GM12878 (cell line): ENCODE results near the gene ARAP2. TPM values are rescaled to one million over a fixed set of nuclear protein-coding genes. Genes with fewer than 3 reads are reported as not detected.

Experiments
- ATF7 ChIP-seq: fragments of 450-650 bp; IDR thresholded peaks from 2 replicates; pipeline ENCODE4 v1.6.1; 2016; ENCODE audit warnings: low read depth, mild to moderate bottlenecking
- BHLHE40 ChIP-seq, 2 experiments: fragments of 450-650 bp in 1 of 2; IDR thresholded peaks; 2 replicates each; pipeline ENCODE4 v1.6.1; 2011 to 2017; ENCODE audit warnings: low read depth in 2 of 2, borderline replicate concordance in 1 of 2, improper control_type of control experiment in 1 of 2, low read length in 1 of 2, mild to moderate bottlenecking in 1 of 2
- CEBPB ChIP-seq, 2 experiments: fragments of 150-350 bp in 1 of 2; IDR thresholded peaks; 2 replicates each; pipeline ENCODE4 v1.6.1; 2012 to 2014; ENCODE audit warnings: low read depth in 2 of 2, low read length in 2 of 2, borderline replicate concordance in 1 of 2, inconsistent platforms in 1 of 2
- ESRRA ChIP-seq: IDR thresholded peaks from 2 replicates; pipeline ENCODE4 v1.6.1; 2012; ENCODE audit warnings: mild to moderate bottlenecking, low read length, improper control_type of control experiment
- GATAD2B ChIP-seq: fragments of 450-650 bp; conservative IDR thresholded peaks from 2 replicates; pipeline ENCODE4 v1.6.1; 2017; ENCODE audit warnings: low read depth, mild to moderate bottlenecking, moderate library complexity
- HDGF ChIP-seq: fragments of 450-650 bp; IDR thresholded peaks from 2 replicates; pipeline ENCODE4 v1.6.1; 2016; ENCODE audit warnings: antibody characterized with exemption
- JUNB ChIP-seq: IDR thresholded peaks from 2 replicates; pipeline ENCODE4 v1.6.1; 2016; ENCODE audit warnings: antibody characterized with exemption, mild to moderate bottlenecking
- JUND ChIP-seq: IDR thresholded peaks from 2 replicates; pipeline ENCODE4 v1.6.1; 2012; ENCODE audit warnings: low read depth, mild to moderate bottlenecking, low read length, improper control_type of control experiment, moderate library complexity
- NBN ChIP-seq: fragments of 450-650 bp; IDR thresholded peaks from 2 replicates; pipeline ENCODE4 v1.6.1; 2016
- PAX5 ChIP-seq: IDR thresholded peaks from 2 replicates; pipeline ENCODE4 v1.6.1; 2011; ENCODE audit warnings: low read depth, low read length, borderline replicate concordance
- PAX8 ChIP-seq: fragments of 450-650 bp; IDR thresholded peaks from 2 replicates; pipeline ENCODE4 v1.6.1; 2017; ENCODE audit warnings: mild to moderate bottlenecking, moderate library complexity
- POLR2AphosphoS2 ChIP-seq: IDR thresholded peaks from 2 replicates; pipeline ENCODE4 v1.6.1; 2011; ENCODE audit warnings: low read depth, mild to moderate bottlenecking, low read length, improper control_type of control experiment, moderate library complexity
- RBBP5 ChIP-seq: fragments of 200-600 bp; sonication (generic); conservative IDR thresholded peaks from 2 replicates; pipeline ENCODE4 v1.6.1; 2016
- SIX5 ChIP-seq: IDR thresholded peaks from 2 replicates; pipeline ENCODE4 v1.6.1; 2011; ENCODE audit warnings: mild to moderate bottlenecking, low read depth, low read length, moderate library complexity; ENCODE audit not compliant: severe bottlenecking
- SMAD1 ChIP-seq: fragments of 450-650 bp; IDR thresholded peaks from 2 replicates; pipeline ENCODE4 v1.6.1; 2018; ENCODE audit warnings: mild to moderate bottlenecking, low read depth; ENCODE audit not compliant: partially characterized antibody
- SMC3 ChIP-seq: IDR thresholded peaks from 2 replicates; pipeline ENCODE4 v1.6.1; 2011; ENCODE audit warnings: low read length, improper control_type of control experiment, borderline replicate concordance
- STAT1 ChIP-seq: fragments of 450-650 bp; conservative IDR thresholded peaks from 2 replicates; pipeline ENCODE4 v1.6.1; 2014; ENCODE audit warnings: antibody characterized with exemption, mild to moderate bottlenecking
- TBL1XR1 ChIP-seq: IDR thresholded peaks from 2 replicates; pipeline ENCODE4 v1.6.1; 2012; ENCODE audit warnings: low read depth, low read length, improper control_type of control experiment
- ZZZ3 ChIP-seq: IDR thresholded peaks from 2 replicates; pipeline ENCODE4 v1.6.1; 2011; ENCODE audit warnings: low read depth; ENCODE audit not compliant: control insufficient read depth, insufficient read length
- polyA plus RNA-seq, 11 experiments: library from polyadenylated mRNA; depleted of rRNA in 4 of 11; unstranded in 6 of 11; stranded (reverse) in 5 of 11; fragments of >200 nt; fragmentation: Nextera tagmentation in 4 of 11; fragmentation: Illumina TruSeq in 1 of 11; extraction: Ambion mirVana in 4 of 11; extraction: Trizol in 1 of 11; gene quantifications; 1 replicate in 1 of 11; 2 replicates in 10 of 11; pipeline versions ENCODE4 v1.2.1 to v1.2.3, GENCODE V29; 2011 to 2016; ENCODE audit warnings: inconsistent platforms in 2 of 11, missing spikeins in 2 of 11, low read depth in 1 of 11
- total RNA-seq, 4 experiments: library from RNA; depleted of rRNA in 3 of 4; stranded (reverse); fragments of >200 nt in 3 of 4; fragmentation: Illumina TruSeq in 1 of 4; extraction: Trizol in 1 of 4; gene quantifications; 2 replicates each; pipeline versions ENCODE4 v1.2.1 to v1.2.3, GENCODE V29; 2013 to 2021
- TF ChIP-seq, protein P1 (sequence below): fragments of 450-650 bp; conservative IDR thresholded peaks from 2 replicates; pipeline ENCODE4 v1.6.1; 2017; ENCODE audit warnings: mild to moderate bottlenecking, moderate library complexity
- TF ChIP-seq, protein P2 (sequence below): IDR thresholded peaks from 2 replicates; pipeline ENCODE4 v1.6.1; 2012; ENCODE audit warnings: low read depth, low read length, improper control_type of control experiment
- TF ChIP-seq, protein P3 (sequence below): fragments of 450-650 bp; IDR thresholded peaks from 2 replicates; pipeline ENCODE4 v1.6.1; 2017; ENCODE audit warnings: mild to moderate bottlenecking
- TF ChIP-seq, protein P4 (sequence below): IDR thresholded peaks from 2 replicates; pipeline ENCODE4 v1.6.1; 2011; ENCODE audit warnings: borderline replicate concordance, low read depth, mild to moderate bottlenecking, moderate library complexity, low read length; ENCODE audit not compliant: insufficient read depth, poor library complexity, severe bottlenecking
- TF ChIP-seq, protein P5 (sequence below): IDR thresholded peaks from 2 replicates; pipeline ENCODE4 v1.6.1; 2011; ENCODE audit warnings: low read depth, mild to moderate bottlenecking, low read length, moderate library complexity, borderline replicate concordance; ENCODE audit errors: extremely low read depth

Gene ARAP2
- total and polyA plus RNA-seq, 10 of the 15 experiments (the other 5 are each of a cell fraction or from before 2014, with no cell fraction given), result 5.4 to 36.1 (median 12.2) TPM

DNA sequence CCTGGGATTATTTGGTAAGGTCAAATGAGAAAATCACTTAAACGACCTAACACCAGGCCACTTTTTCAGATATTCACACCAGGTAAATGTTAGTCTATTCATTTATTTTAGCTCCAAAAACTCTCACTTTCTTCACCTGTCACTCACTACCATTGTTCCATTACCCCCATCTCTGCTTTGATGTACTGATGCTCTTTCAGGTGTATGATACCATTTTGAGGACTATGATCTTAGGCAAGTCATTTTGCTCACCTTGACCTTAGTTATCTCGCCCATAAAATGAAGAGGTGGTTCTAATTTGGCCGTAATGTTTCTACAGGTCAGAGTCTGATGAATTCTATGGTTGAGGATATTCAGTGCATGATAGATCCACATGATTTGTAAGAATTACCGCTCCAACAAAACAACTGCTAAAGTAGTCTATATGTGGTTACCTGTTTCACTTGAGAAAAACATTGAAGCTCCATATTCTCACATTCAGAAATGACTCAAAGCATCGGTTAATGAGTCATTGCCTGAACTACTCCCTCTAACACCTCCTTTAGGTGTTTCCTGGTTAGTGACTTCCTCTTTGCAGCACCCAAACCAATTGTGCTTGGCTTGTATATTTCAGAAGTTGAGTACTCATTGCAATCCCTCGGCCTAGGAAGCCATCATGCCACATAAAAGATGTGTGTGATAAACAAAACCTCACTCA is 41.6 kb upstream of the ARAP2 start (continued):
- TF ChIP-seq, protein P1, sequence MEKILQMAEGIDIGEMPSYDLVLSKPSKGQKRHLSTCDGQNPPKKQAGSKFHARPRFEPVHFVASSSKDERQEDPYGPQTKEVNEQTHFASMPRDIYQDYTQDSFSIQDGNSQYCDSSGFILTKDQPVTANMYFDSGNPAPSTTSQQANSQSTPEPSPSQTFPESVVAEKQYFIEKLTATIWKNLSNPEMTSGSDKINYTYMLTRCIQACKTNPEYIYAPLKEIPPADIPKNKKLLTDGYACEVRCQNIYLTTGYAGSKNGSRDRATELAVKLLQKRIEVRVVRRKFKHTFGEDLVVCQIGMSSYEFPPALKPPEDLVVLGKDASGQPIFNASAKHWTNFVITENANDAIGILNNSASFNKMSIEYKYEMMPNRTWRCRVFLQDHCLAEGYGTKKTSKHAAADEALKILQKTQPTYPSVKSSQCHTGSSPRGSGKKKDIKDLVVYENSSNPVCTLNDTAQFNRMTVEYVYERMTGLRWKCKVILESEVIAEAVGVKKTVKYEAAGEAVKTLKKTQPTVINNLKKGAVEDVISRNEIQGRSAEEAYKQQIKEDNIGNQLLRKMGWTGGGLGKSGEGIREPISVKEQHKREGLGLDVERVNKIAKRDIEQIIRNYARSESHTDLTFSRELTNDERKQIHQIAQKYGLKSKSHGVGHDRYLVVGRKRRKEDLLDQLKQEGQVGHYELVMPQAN, result peak; percentile 12; the same call in 1 of the 2 replicates
- TF ChIP-seq SIX5 (no peak), NBN (0 out of 2 replicates have a peak, but pooled peaks have one; percentile 88), GATAD2B (peak; percentile 91), TBL1XR1 (peak; percentile 92), JUND (peak; percentile 94), ZZZ3 (no peak), SMC3 (no peak; the same call in 1 of the 2 replicates), PAX5 (peak; percentile 90), ATF7 (peak; percentile 94), RBBP5 (no peak), HDGF (no peak), SMAD1 (peak; percentile 66), CEBPB (IDR thresholded peaks at IDR 0.05; ENCODE audit: borderline replicate concordance in 1 of 2, low read depth in 2 of 2, low read length in 2 of 2) (no peak), PAX8 (no peak), STAT1 (no peak), BHLHE40 (IDR thresholded peaks at IDR 0.05; ENCODE audit: borderline replicate concordance in 1 of 2, low read depth in 2 of 2, low read length in 1 of 2) (peak; percentile 66 to 76), POLR2AphosphoS2 (no peak), JUNB (peak; percentile 99), ESRRA (no peak; the same call in 1 of the 2 replicates)
- TF ChIP-seq, protein P2, sequence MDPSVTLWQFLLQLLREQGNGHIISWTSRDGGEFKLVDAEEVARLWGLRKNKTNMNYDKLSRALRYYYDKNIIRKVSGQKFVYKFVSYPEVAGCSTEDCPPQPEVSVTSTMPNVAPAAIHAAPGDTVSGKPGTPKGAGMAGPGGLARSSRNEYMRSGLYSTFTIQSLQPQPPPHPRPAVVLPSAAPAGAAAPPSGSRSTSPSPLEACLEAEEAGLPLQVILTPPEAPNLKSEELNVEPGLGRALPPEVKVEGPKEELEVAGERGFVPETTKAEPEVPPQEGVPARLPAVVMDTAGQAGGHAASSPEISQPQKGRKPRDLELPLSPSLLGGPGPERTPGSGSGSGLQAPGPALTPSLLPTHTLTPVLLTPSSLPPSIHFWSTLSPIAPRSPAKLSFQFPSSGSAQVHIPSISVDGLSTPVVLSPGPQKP, result no peak
- TF ChIP-seq, protein P3, sequence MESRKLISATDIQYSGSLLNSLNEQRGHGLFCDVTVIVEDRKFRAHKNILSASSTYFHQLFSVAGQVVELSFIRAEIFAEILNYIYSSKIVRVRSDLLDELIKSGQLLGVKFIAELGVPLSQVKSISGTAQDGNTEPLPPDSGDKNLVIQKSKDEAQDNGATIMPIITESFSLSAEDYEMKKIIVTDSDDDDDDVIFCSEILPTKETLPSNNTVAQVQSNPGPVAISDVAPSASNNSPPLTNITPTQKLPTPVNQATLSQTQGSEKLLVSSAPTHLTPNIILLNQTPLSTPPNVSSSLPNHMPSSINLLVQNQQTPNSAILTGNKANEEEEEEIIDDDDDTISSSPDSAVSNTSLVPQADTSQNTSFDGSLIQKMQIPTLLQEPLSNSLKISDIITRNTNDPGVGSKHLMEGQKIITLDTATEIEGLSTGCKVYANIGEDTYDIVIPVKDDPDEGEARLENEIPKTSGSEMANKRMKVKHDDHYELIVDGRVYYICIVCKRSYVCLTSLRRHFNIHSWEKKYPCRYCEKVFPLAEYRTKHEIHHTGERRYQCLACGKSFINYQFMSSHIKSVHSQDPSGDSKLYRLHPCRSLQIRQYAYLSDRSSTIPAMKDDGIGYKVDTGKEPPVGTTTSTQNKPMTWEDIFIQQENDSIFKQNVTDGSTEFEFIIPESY, result no peak
- TF ChIP-seq, protein P4, sequence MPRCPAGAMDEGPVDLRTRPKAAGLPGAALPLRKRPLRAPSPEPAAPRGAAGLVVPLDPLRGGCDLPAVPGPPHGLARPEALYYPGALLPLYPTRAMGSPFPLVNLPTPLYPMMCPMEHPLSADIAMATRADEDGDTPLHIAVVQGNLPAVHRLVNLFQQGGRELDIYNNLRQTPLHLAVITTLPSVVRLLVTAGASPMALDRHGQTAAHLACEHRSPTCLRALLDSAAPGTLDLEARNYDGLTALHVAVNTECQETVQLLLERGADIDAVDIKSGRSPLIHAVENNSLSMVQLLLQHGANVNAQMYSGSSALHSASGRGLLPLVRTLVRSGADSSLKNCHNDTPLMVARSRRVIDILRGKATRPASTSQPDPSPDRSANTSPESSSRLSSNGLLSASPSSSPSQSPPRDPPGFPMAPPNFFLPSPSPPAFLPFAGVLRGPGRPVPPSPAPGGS, result peak; percentile 95
- TF ChIP-seq, protein P5, sequence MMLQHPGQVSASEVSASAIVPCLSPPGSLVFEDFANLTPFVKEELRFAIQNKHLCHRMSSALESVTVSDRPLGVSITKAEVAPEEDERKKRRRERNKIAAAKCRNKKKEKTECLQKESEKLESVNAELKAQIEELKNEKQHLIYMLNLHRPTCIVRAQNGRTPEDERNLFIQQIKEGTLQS, result no peak
